Stimulated activated naive CD4-positive, alpha-beta T cell (primary cell): Measurements from ENCODE around the gene IL1F10.

Experiments used
- DNase-seq, 6 experiments: peaks; one replicate each; lab custom pipeline; 2025; lab: John Stamatoyannopoulos, UW

IL1F10 gene, protein sequence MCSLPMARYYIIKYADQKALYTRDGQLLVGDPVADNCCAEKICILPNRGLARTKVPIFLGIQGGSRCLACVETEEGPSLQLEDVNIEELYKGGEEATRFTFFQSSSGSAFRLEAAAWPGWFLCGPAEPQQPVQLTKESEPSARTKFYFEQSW

DNA sequence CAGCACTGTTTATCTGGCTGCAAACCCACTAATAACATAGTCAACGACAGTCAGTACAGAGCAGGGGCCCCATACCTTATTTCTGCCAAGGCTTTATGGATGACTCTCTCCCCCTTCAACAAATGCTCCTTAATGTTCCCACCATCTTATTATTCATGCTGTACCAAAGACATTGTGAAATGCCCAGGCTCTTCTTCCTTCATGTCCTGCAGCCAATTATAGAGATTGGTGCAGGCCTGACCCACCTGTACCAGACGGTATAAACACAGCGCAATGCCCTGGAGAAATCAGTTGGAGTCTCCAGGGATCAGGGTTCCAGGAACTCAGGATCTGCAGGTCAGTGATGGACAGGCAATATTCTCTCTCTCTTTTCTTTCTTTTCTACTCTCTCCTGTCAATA, at the start of gene IL1F10:
Gene IL1F10, plus strand, starts transcription at position 290 of the 400 bp plus-strand sequence. CDS start 4,769 bp downstream, outside the sequence.
- no peak for DNase-seq

GRCh38 chr2:113018509-113018908, 49.3 kb upstream of the IL1F10 start:
- DNase-seq, result no peak

- no peak for DNase-seq
Observed at GRCh38 chr2:113021312-113021711, 46.5 kb upstream of the IL1F10 start.

DNA sequence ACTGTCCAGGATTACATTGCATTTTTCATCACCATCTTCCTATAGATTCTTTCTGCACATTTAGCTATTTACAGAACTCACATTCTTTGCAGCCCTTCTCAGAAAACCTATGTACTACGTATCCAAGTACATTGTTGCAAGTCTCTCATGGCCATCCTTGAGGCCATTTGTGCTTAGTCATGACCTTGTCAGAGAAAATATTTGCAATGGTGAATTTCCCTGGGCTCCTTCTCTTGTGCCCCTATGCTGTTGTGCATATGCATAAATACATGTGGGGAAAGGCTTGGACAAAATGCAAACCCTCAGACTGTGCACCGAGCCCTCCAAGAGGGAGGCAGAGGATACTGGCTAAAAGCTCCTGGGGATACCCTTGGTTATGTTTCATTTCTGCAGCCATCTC, 43.0 kb upstream of the IL1F10 start:
- no peak for DNase-seq

- no peak for DNase-seq
Observed at GRCh38 chr2:113025737-113026136, 42.0 kb upstream of the IL1F10 start.

DNA sequence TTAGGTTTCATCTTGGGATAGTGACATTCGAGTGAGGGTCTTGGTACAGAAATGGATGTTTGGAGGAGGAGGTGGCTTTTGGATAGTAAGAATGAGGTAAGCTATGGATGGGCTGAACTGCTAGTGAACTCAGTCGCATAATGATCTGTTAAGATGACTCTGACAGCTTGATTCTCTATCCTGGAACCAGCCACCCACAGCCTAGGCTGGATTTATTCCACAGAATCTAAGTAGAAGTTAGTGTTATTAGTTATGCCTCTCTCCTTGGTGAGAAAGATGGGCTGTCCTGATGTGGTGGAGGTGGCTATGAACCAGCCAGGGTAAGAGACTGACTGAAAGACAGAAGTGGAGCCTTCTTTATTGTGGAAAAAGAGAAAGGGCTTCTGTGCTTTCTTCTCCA, 40.1 kb upstream of the IL1F10 start:
- DNase-seq, result no peak

DNA sequence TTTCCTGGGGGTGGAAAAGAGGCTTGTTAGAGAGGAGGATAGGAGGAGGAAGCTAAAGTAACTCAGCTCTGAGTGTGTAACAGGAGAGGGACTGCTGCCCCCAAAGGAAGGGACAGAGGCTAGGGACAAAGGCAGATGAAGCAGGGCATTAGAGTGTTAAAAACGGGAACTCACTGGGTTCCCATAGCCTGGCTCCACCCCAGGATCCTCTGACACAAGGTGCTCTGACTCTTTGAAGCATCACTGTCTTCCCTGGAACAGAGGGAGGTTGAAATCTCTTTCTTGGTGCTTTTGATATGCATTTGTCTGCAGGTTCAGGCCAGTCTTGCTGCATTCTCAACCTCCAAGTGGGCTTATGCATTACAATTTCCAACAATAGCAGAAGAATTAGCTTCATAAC, 39.7 kb upstream of the IL1F10 start:
- DNase-seq, result no peak

- no peak for DNase-seq
Observed at GRCh38 chr2:113032737-113033136, 35.0 kb upstream of the IL1F10 start.

GRCh38 chr2:113034016-113034415, 33.8 kb upstream of the IL1F10 start:
- no peak for DNase-seq

DNA sequence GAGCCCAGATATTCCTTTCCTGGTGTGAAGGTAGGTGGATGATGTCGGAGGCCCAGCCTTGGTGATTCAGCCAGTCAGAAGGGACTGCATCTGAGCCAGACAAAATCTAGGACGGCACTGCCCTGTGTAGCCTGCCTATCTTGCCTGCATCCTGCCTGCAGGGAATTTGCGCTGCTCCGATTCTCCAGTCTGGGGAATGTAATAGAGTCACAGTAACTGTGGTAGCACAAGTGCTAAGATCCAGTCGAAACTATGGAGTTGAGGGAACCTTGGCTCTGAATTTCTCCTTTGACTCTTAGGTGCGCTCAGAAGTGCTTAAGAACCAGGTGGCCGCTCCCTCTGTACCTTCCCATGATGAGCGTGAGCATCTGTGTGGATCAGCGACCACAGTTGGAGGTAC, 31.0 kb upstream of the IL1F10 start:
- DNase-seq, result no peak

DNA sequence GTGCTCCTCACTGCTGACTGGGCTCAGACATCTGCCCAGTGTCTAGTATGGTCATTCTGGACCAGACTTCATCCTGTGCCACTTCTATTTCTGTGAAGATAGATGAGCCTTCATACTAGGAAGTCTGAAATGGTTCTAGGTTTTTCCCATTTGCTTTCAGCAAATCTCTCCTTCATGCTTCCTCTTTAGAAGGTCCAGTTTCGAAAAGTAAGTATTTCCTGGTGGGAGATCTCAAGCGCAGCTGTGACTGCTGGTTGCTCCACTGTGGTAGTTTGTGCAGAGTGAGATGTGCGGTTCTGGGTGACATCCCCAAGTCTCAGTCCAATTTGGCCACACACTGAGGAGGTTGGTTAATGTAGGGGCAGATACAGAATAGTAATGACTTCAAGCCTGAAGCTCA, 29.5 kb upstream of the IL1F10 start:
- DNase-seq, result no peak

DNA sequence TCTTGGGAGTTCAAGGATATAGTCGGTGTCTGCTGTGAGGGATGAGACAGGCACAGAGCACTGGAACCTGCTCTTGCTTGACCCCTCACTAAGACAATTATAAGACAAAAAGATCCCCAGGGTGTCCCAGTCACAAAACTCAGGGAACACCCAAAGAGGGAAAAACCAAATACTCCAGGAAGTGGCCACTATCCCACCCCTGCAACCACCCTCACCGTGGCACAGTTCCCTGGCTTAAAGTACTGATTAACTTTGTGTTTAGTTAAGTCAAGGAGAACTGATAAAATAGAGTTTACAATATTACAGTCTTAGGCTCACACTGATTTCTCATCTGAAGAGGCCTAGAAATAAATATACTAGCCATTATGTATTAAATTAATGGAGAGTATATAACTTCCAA, 28.6 kb upstream of the IL1F10 start:
- no peak for DNase-seq

GRCh38 chr2:113039719-113040118, 28.1 kb upstream of the IL1F10 start:
- no peak for DNase-seq

DNA sequence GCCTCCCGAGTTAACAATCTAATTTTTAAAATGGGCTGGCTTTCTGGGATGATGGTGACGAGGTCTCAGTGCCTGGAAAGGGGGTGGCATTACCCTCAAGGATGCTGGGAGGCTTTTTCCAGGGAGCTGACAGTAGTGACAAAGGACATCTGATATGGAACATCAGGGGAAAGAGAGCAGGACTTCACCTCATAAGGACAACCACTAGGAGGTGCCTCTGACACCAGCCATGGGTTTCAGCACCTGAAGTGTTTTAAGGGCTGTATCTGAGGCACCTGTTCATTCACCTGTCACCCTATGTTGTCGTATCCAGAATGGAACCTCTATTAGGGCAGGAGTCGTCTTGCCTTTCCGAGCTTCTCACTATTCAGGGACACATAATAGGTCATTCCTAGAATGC, 25.9 kb upstream of the IL1F10 start:
- DNase-seq, result no peak

- no peak for DNase-seq
Observed at GRCh38 chr2:113046465-113046864, 21.3 kb upstream of the IL1F10 start.

GRCh38 chr2:113050921-113051895, 16.6 kb upstream of the IL1F10 start:
- DNase-seq, result no peak

- no peak for DNase-seq
Observed at GRCh38 chr2:113052396-113052917, 15.3 kb upstream of the IL1F10 start, which contains the start of gene IL36B. Gene IL36B (minus strand): TSS chr2:113052867.

GRCh38 chr2:113053666-113054065, 14.1 kb upstream of the IL1F10 start:
- no peak for DNase-seq

GRCh38 chr2:113054066-113054465, 13.7 kb upstream of the IL1F10 start:
- DNase-seq, result no peak

- DNase-seq, result no peak
Observed at GRCh38 chr2:113056521-113056920, 11.2 kb upstream of the IL1F10 start.

GRCh38 chr2:113057117-113057516, 10.7 kb upstream of the IL1F10 start:
- no peak for DNase-seq

GRCh38 chr2:113058411-113058994, 9.3 kb upstream of the IL1F10 start:
- DNase-seq, result no peak
